Measurements from ENCODE around the gene KLK3.

DNA sequence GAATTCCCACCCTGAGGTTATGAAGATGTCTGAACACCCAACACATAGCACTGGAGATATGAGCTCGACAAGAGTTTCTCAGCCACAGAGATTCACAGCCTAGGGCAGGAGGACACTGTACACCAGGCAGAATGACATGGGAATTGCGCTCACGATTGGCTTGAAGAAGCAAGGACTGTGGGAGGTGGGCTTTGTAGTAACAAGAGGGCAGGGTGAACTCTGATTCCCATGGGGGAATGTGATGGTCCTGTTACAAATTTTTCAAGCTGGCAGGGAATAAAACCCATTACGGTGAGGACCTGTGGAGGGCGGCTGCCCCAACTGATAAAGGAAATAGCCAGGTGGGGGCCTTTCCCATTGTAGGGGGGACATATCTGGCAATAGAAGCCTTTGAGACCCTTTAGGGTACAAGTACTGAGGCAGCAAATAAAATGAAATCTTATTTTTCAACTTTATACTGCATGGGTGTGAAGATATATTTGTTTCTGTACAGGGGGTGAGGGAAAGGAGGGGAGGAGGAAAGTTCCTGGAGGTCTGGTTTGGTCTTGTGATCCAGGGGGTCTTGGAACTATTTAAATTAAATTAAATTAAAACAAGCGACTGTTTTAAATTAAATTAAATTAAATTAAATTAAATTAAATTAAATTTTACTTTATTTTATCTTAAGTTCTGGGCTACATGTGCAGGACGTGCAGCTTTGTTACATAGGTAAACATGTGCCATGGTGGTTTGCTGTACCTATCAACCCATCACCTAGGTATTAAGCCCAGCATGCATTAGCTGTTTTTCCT lies 7.0 kb downstream of the KLK3 start:
- TF ChIP-seq, protein P1, sequence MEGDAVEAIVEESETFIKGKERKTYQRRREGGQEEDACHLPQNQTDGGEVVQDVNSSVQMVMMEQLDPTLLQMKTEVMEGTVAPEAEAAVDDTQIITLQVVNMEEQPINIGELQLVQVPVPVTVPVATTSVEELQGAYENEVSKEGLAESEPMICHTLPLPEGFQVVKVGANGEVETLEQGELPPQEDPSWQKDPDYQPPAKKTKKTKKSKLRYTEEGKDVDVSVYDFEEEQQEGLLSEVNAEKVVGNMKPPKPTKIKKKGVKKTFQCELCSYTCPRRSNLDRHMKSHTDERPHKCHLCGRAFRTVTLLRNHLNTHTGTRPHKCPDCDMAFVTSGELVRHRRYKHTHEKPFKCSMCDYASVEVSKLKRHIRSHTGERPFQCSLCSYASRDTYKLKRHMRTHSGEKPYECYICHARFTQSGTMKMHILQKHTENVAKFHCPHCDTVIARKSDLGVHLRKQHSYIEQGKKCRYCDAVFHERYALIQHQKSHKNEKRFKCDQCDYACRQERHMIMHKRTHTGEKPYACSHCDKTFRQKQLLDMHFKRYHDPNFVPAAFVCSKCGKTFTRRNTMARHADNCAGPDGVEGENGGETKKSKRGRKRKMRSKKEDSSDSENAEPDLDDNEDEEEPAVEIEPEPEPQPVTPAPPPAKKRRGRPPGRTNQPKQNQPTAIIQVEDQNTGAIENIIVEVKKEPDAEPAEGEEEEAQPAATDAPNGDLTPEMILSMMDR (IDR thresholded peaks at IDR 0.05; ENCODE audit: low read length): no peak
- TF ChIP-seq EZH2 (optimal IDR thresholded peaks at IDR 0.05; ENCODE audit: low read depth, low read length) (no peak), EZH2phosphoT487 (IDR thresholded peaks at IDR 0.05; ENCODE audit: low read length) (no peak)
